Upper lobe of left lung (tissue), 6 donors: ENCODE data around the gene EPO. TPM values are rescaled to one million over a fixed set of nuclear protein-coding genes. Genes with fewer than 3 reads are reported as not detected.

Experiments used
- ATAC-seq, 2 donors: fragments of 200-7000 bp; cut with Tn5 transposase; one replicate each; pipeline ENCODE4 v1.9.1; 2022; ENCODE audit warnings: mild to moderate bottlenecking in 2 of 2, moderate library complexity in 2 of 2; ENCODE audit not compliant: low FRiP score in 2 of 2
- DNase-seq, 2 donors: peaks; one replicate each; pipeline ENCODE4 v3.0.0-alpha.2; 2019 to 2020
- H3K27ac ChIP-seq, 4 donors: fragments of 200-600 bp; sonication (generic); one replicate each; pipeline ENCODE4 v1.5.1; 2016 to 2019
- H3K27me3 ChIP-seq, 4 donors: fragments of 200-600 bp; sonication (generic); one replicate each; pipeline ENCODE4 v1.5.1; 2017 to 2019
- H3K36me3 ChIP-seq, 4 donors: fragments of 200-600 bp; sonication (generic); one replicate each; pipeline ENCODE4 v1.5.1; 2016 to 2019
- H3K4me1 ChIP-seq, 4 donors: fragments of 200-600 bp; sonication (generic); one replicate each; pipeline ENCODE4 v1.5.1; 2018 to 2019
- H3K4me3 ChIP-seq, 4 donors: fragments of 200-600 bp; sonication (generic); one replicate each; pipeline ENCODE4 v1.5.1; 2017 to 2019; ENCODE audit warnings: mild to moderate bottlenecking in 2 of 4, moderate library complexity in 1 of 4
- H3K9me3 ChIP-seq, 4 donors: fragments of 200-600 bp; sonication (generic); one replicate each; pipeline ENCODE4 v1.5.1; 2018 to 2019
- CTCF ChIP-seq, 6 experiments: fragments of 450-650 bp in 4 of 6; fragments of 200-600 bp in 2 of 6; sonication (generic) in 2 of 6; IDR thresholded peaks; one replicate each; pipeline ENCODE4 v1.5.1; 2016 to 2019; ENCODE audit warnings: antibody characterized with exemption in 6 of 6
- EP300 ChIP-seq, 4 donors: sonication (generic); formaldehyde crosslinking; IDR thresholded peaks; one replicate each; pipeline ENCODE4 v1.5.1; 2017; ENCODE audit warnings: antibody characterized with exemption in 4 of 4, control low read depth in 2 of 4
- POLR2A ChIP-seq, 4 donors: fragments of 450-650 bp; IDR thresholded peaks; one replicate each; pipeline ENCODE4 v1.5.1; 2016 to 2017; ENCODE audit warnings: antibody characterized with exemption in 4 of 4, mild to moderate bottlenecking in 2 of 4
- POLR2AphosphoS5 ChIP-seq, 2 donors: sonication (generic); formaldehyde crosslinking; IDR thresholded peaks; one replicate each; pipeline ENCODE4 v1.5.1; 2017; ENCODE audit warnings: antibody characterized with exemption in 2 of 2
- WGBS, 2 donors: methylation state at CpG; one replicate each; pipeline ENCODE4 v1.1.5; 2017 to 2018; 5-methylcytosine and 5-hydroxymethylcytosine counted together
- total RNA-seq, 6 donors: library from RNA; depleted of rRNA in 4 of 6; stranded (reverse); fragments of >200 nt in 4 of 6; gene quantifications; one replicate each; pipeline versions ENCODE4 v1.1.0 to v1.2.1, GENCODE V29; 2016 to 2021
- donor health status: DM: no; HTN: no; CAD: no; lungs with moderate emphysema.
- donor health status: DM: no; HTN: yes; CAD: no; lungs with severe emphysema.

EPO gene
- total RNA-seq, 6 donors from 2014 or later: 0.20 TPM; not detected in 5

GRCh38 chr7:100680576-100681271, 39.5 kb upstream of the EPO start:
- Histone ChIP-seq H3K9me3 (no peaks in the 10 kb centered on the region), H3K27ac (peak overlapping the region; percentile 26 to 67 (median 40)), H3K4me1 (peaks cover 12 to 31% (median 20%) of the 10 kb centered on the region in 4 donors), H3K36me3 (peaks cover 53 to 95% (median 86%) of the 10 kb centered on the region in 4 donors), H3K4me3 (no peak overlapping the region), H3K27me3 (no peaks in the 10 kb centered on the region)
- 88 to 90% methylated on average over 9 to 18 of the region's 18 CpGs for WGBS, 2 donors
- DNase-seq (peak in 1 of 2 donors; percentile 67), ATAC-seq (no peak)
- TF ChIP-seq POLR2A (IDR thresholded peaks at IDR 0.05) (peak in 1 of 4 donors; percentile 24), POLR2AphosphoS5 (IDR thresholded peaks at IDR 0.05) (no peak)

- no peaks in the 10 kb centered on the region for H3K27me3 ChIP-seq
- H3K27ac ChIP-seq: peak overlapping the region in 1 of 4 donors; percentile 67
- whole genome bisulfite sequencing, 2 donors: 67 to 84% methylated on average over 7 to 25 of the region's 29 CpGs
- no peak for TF ChIP-seq POLR2A (IDR thresholded peaks at IDR 0.05)
- TF ChIP-seq CTCF (IDR thresholded peaks at IDR 0.05): no peak
- TF ChIP-seq EP300 (IDR thresholded peaks at IDR 0.05): no peak
- no peak for TF ChIP-seq POLR2AphosphoS5 (IDR thresholded peaks at IDR 0.05)
- H3K36me3 ChIP-seq: peaks cover 56 to 100% (median 92%) of the 10 kb centered on the region in 4 donors
- no peak overlapping the region for H3K4me3 ChIP-seq
- no peak for ATAC-seq
- peak in 1 of 2 donors; percentile 79 for DNase-seq
- H3K9me3 ChIP-seq: no peaks in the 10 kb centered on the region
- H3K4me1 ChIP-seq: peaks cover 6 to 23% (median 12%) of the 10 kb centered on the region in 4 donors
Observed at GRCh38 chr7:100681491-100682227, 38.6 kb upstream of the EPO start.

- Histone ChIP-seq H3K27ac (no peak overlapping the region), H3K9me3 (no peaks in the 10 kb centered on the region), H3K4me1 (peaks cover 6 to 20% (median 11%) of the 10 kb centered on the region in 4 donors), H3K27me3 (no peaks in the 10 kb centered on the region), H3K4me3 (no peak overlapping the region), H3K36me3 (peaks cover 54 to 100% (median 92%) of the 10 kb centered on the region in 4 donors)
- WGBS, 2 donors: 86 to 90% methylated on average over 8 to 25 of the region's 25 CpGs
- ATAC-seq: no peak
- DNase-seq: peak in 1 of 2 donors; percentile 75
- TF ChIP-seq CTCF (IDR thresholded peaks at IDR 0.05): no peak
- no peak for TF ChIP-seq EP300 (IDR thresholded peaks at IDR 0.05)
- TF ChIP-seq POLR2AphosphoS5 (IDR thresholded peaks at IDR 0.05): no peak
Observed at GRCh38 chr7:100682228-100682741, 38.0 kb upstream of the EPO start.

- peaks cover 47 to 100% (median 92%) of the 10 kb centered on the region in 4 donors for H3K36me3 ChIP-seq
- H3K4me1 ChIP-seq: peaks cover 6 to 13% (median 11%) of the 10 kb centered on the region in 4 donors
- H3K27ac ChIP-seq: no peak overlapping the region
- peak in 1 of 2 donors; percentile 82 for DNase-seq
- H3K9me3 ChIP-seq: no peaks in the 10 kb centered on the region
- no peaks in the 10 kb centered on the region for H3K27me3 ChIP-seq
- no peak for ATAC-seq
- WGBS, 2 donors: 89 to 95% methylated on average over 19 to 22 of the region's 28 CpGs
- H3K4me3 ChIP-seq: no peak overlapping the region
- no peak for TF ChIP-seq EP300 (IDR thresholded peaks at IDR 0.05)
Observed at GRCh38 chr7:100682991-100683658, 37.1 kb upstream of the EPO start.

- no peaks in the 10 kb centered on the region for H3K27me3 ChIP-seq
- H3K36me3 ChIP-seq: peaks cover 40 to 100% (median 88%) of the 10 kb centered on the region in 4 donors
- WGBS, 2 donors: 92 to 97% methylated on average over 14 to 24 of the region's 37 CpGs
- ATAC-seq (no peak), DNase-seq (peak in 1 of 2 donors; percentile 81)
- TF ChIP-seq CTCF (IDR thresholded peaks at IDR 0.05) (no peak), EP300 (IDR thresholded peaks at IDR 0.05) (no peak), POLR2A (IDR thresholded peaks at IDR 0.05) (no peak), POLR2AphosphoS5 (IDR thresholded peaks at IDR 0.05) (no peak)
- H3K9me3 ChIP-seq: no peaks in the 10 kb centered on the region
- H3K4me1 ChIP-seq: peaks cover 4 to 11% (median 8%) of the 10 kb centered on the region in 4 donors
- H3K4me3 ChIP-seq: no peak overlapping the region
- no peak overlapping the region for H3K27ac ChIP-seq
Observed at GRCh38 chr7:100683659-100684533, 36.4 kb upstream of the EPO start.
